ENCODE measurements around the gene FEZ2. TPM values are rescaled to one million over a fixed set of nuclear protein-coding genes. Genes with fewer than 3 reads are reported as not detected.
"Not testable (repeated sequence)": the region's sequence is repeated elsewhere in the genome, so short reads cannot be mapped to it uniquely, and the experiment has no call there.

The FEZ2 gene
- total RNA-seq, 1 experiment from 2014 or later: 52.6 TPM

DNA sequence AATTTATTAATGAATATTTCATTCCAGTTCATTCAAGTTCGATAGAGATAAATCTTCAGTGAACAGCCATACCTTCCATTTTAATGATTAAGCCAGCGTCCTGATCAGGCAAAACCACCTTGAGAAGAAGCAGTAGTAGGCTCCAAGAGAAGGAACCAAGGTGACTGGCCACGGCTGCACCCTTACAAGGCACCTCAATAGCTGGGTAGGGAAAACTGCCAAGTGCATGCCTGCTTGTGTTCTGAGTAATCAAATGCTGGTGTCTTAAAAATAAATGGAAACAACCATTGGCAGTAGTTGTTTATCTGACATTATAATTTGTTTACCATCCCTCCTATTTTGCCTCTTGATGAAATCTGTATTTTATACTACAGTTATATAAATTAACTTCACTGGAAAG lies 10.0 kb upstream of the FEZ2 start:
- no peak overlapping the region for H3K9ac ChIP-seq (ENCODE audit: low read length)
- no peaks in the 10 kb centered on the region for H4K20me1 ChIP-seq (ENCODE audit: low read length)
- no peak overlapping the region for H3K4me2 ChIP-seq (ENCODE audit: low read length)
- DNase-seq (no peak), ATAC-seq (no peak)
- no TSS peak for BruUV-seq (replicated peaks)
- intact Hi-C loops (cut with micrococcal nuclease): no loop called here
- H3K4me3 ChIP-seq (ENCODE audit: low read length): no peak overlapping the region
- no peaks in the 10 kb centered on the region for H3F3A ChIP-seq (ENCODE audit: low read length, unreplicated experiment)
- TF ChIP-seq EZH2 (IDR thresholded peaks at IDR 0.05; ENCODE audit: low read length, unreplicated experiment) (no peak), EZH2phosphoT487 (IDR thresholded peaks at IDR 0.05; ENCODE audit: borderline replicate concordance, low read length) (no peak)
- TF ChIP-seq, protein P1, sequence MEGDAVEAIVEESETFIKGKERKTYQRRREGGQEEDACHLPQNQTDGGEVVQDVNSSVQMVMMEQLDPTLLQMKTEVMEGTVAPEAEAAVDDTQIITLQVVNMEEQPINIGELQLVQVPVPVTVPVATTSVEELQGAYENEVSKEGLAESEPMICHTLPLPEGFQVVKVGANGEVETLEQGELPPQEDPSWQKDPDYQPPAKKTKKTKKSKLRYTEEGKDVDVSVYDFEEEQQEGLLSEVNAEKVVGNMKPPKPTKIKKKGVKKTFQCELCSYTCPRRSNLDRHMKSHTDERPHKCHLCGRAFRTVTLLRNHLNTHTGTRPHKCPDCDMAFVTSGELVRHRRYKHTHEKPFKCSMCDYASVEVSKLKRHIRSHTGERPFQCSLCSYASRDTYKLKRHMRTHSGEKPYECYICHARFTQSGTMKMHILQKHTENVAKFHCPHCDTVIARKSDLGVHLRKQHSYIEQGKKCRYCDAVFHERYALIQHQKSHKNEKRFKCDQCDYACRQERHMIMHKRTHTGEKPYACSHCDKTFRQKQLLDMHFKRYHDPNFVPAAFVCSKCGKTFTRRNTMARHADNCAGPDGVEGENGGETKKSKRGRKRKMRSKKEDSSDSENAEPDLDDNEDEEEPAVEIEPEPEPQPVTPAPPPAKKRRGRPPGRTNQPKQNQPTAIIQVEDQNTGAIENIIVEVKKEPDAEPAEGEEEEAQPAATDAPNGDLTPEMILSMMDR (conservative IDR thresholded peaks at IDR 0.05; ENCODE audit: low read depth, low read length): no peak
- H3K36me3 ChIP-seq (ENCODE audit: low read depth, low read length): no peaks in the 10 kb centered on the region
- POLR2A ChIA-PET (ENCODE audit: unreplicated experiment): no interaction called here
- H3K27me3 ChIP-seq (ENCODE audit: low read length): no peaks in the 10 kb centered on the region
- CTCF ChIA-PET: no interaction called here
- no peak overlapping the region for H3K27ac ChIP-seq (ENCODE audit: low read length)
- H3K9me3 ChIP-seq (ENCODE audit: low read length): no peaks in the 10 kb centered on the region
- no peaks in the 10 kb centered on the region for H3K79me2 ChIP-seq (ENCODE audit: low read length)
- no peak overlapping the region for H2AFZ ChIP-seq (ENCODE audit: low read length)
- no peaks in the 10 kb centered on the region for H3K9me2 ChIP-seq (replicated peaks; ENCODE audit: low read length)
- H3K4me1 ChIP-seq (ENCODE audit: insufficient read depth, low read length): no peaks in the 10 kb centered on the region

DNA sequence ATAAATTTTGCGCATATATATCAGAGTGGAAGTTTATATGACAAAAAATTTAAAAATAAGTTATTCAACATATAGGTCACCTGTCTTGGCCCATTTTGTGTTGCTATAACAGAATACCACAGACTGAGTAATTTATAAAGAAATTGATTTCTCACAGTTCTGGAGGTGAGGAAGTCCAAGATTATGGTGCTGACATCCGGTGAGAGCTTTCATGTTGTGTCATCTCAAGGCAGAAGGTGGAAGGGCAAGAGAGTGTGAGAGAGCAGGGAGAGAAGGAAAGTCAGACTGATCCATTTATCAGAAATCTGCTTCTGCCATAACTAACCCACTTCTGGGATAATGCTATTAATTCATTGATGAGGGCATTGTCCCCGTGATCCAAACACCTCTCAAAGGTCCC lies 9.0 kb upstream of the FEZ2 start:
- Histone ChIP-seq H4K20me1 (ENCODE audit: low read length) (no peaks in the 10 kb centered on the region), H3K4me2 (ENCODE audit: low read length) (no peak overlapping the region), H3K27ac (ENCODE audit: low read length) (no peak overlapping the region), H3K4me1 (ENCODE audit: insufficient read depth, low read length) (no peaks in the 10 kb centered on the region), H3K27me3 (ENCODE audit: low read length) (no peaks in the 10 kb centered on the region), H3K9me2 (replicated peaks; ENCODE audit: low read length) (no peaks in the 10 kb centered on the region), H3K9ac (ENCODE audit: low read length) (no peak overlapping the region), H2AFZ (ENCODE audit: low read length) (no peak overlapping the region), H3K9me3 (ENCODE audit: low read length) (no peaks in the 10 kb centered on the region), H3K4me3 (ENCODE audit: low read length) (no peak overlapping the region), H3K36me3 (ENCODE audit: low read depth, low read length) (no peaks in the 10 kb centered on the region), H3K79me2 (ENCODE audit: low read length) (no peaks in the 10 kb centered on the region), H3F3A (ENCODE audit: low read length, unreplicated experiment) (no peaks in the 10 kb centered on the region)
- no peak for ATAC-seq
- POLR2A ChIA-PET (ENCODE audit: unreplicated experiment): no interaction called here
- no peak for DNase-seq
- intact Hi-C loops (cut with micrococcal nuclease): no loop called here
- TF ChIP-seq EZH2 (IDR thresholded peaks at IDR 0.05; ENCODE audit: low read length, unreplicated experiment) (no peak), EZH2phosphoT487 (IDR thresholded peaks at IDR 0.05; ENCODE audit: borderline replicate concordance, low read length) (no peak)
- TF ChIP-seq, protein P1 (conservative IDR thresholded peaks at IDR 0.05; ENCODE audit: low read depth, low read length): no peak
- CTCF ChIA-PET: no interaction called here
- BruUV-seq (replicated peaks): no TSS peak

DNA sequence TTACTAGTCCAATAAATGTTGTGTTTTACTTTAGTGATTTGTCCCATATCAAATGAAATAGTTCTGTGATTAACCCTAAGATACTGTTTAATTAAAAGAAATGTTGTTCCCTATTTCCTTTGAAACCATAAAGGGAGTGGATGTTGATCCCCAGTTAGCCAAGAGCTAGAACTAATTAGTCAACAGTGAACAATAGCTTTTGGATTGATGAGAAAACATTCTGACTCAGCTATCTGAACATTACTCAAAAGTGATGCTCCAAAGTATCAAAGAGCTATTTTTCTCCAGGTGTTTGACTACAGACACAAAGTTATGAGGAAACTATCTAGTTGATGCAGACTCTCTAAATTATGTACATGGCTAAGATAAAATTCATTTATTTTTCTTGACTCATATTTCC lies 7.3 kb upstream of the FEZ2 start:
- CTCF ChIA-PET: no interaction called here
- no peaks in the 10 kb centered on the region for H4K20me1 ChIP-seq (ENCODE audit: low read length)
- H3K4me1 ChIP-seq (ENCODE audit: insufficient read depth, low read length): no peaks in the 10 kb centered on the region
- no peak overlapping the region for H3K4me3 ChIP-seq (ENCODE audit: low read length)
- no peaks in the 10 kb centered on the region for H3K9me2 ChIP-seq (replicated peaks; ENCODE audit: low read length)
- TF ChIP-seq EZH2 (IDR thresholded peaks at IDR 0.05; ENCODE audit: low read length, unreplicated experiment) (no peak), EZH2phosphoT487 (IDR thresholded peaks at IDR 0.05; ENCODE audit: borderline replicate concordance, low read length) (no peak)
- TF ChIP-seq, protein P1 (conservative IDR thresholded peaks at IDR 0.05; ENCODE audit: low read depth, low read length): no peak
- H3F3A ChIP-seq (ENCODE audit: low read length, unreplicated experiment): no peaks in the 10 kb centered on the region
- ATAC-seq (no peak), DNase-seq (no peak)
- no peak overlapping the region for H3K9ac ChIP-seq (ENCODE audit: low read length)
- BruUV-seq (replicated peaks): no TSS peak
- POLR2A ChIA-PET (ENCODE audit: unreplicated experiment): no interaction called here
- no peaks in the 10 kb centered on the region for H3K9me3 ChIP-seq (ENCODE audit: low read length)
- no peaks in the 10 kb centered on the region for H3K79me2 ChIP-seq (ENCODE audit: low read length)
- H3K27ac ChIP-seq (ENCODE audit: low read length): no peak overlapping the region
- no peaks in the 10 kb centered on the region for H3K27me3 ChIP-seq (ENCODE audit: low read length)
- no peak overlapping the region for H2AFZ ChIP-seq (ENCODE audit: low read length)
- H3K36me3 ChIP-seq (ENCODE audit: low read depth, low read length): no peaks in the 10 kb centered on the region
- no peak overlapping the region for H3K4me2 ChIP-seq (ENCODE audit: low read length)
- intact Hi-C loops (cut with micrococcal nuclease): no loop called here

DNA sequence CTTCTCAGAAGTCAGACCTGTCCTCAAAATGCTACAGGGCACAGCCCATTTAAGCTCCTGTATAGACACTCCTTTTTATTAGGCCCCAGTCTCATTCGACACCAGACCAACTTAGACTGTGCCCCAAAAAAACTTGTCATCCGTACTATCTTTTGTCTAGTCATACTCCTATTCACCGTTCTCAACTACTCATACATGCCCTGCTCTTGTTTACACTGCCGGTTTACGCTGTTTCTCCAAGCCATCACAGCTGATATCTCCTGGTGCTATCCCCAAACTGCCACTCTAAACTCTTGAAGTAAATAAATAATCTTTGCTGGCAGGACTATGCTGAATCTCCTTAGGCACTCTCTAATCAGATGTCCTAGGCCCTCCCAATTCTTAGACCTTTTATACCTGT lies 5.7 kb upstream of the FEZ2 start:
- H3K4me3 ChIP-seq (ENCODE audit: low read length); BruUV-seq (replicated peaks); H3F3A ChIP-seq (ENCODE audit: low read length, unreplicated experiment); DNase-seq; H3K36me3 ChIP-seq (ENCODE audit: low read depth, low read length); H3K4me2 ChIP-seq (ENCODE audit: low read length); POLR2A ChIA-PET (ENCODE audit: unreplicated experiment); H3K27ac ChIP-seq (ENCODE audit: low read length); CTCF ChIA-PET; H3K9me3 ChIP-seq (ENCODE audit: low read length); H3K4me1 ChIP-seq (ENCODE audit: insufficient read depth, low read length); ATAC-seq; H4K20me1 ChIP-seq (ENCODE audit: low read length); H3K9ac ChIP-seq (ENCODE audit: low read length); H3K27me3 ChIP-seq (ENCODE audit: low read length); H3K9me2 ChIP-seq (replicated peaks; ENCODE audit: low read length); intact Hi-C loops (cut with micrococcal nuclease); H3K79me2 ChIP-seq (ENCODE audit: low read length); H2AFZ ChIP-seq (ENCODE audit: low read length): not testable (repeated sequence)
